ENCODE results near the gene BAAT. TPM values are rescaled to one million over a fixed set of nuclear protein-coding genes. Genes with fewer than 3 reads are reported as not detected.

Gene BAAT
- total RNA-seq, 1 donor from 2014 or later, result not detected

- no peak for DNase-seq (ENCODE audit: extremely low read depth, low read depth, low spot score)
These were observed 14.3 kb upstream of the BAAT start for GRCh38 chr9:101398930-101399642.

- peak; percentile 88 for DNase-seq (ENCODE audit: extremely low read depth, low read depth, low spot score)
These were observed 13.5 kb upstream of the BAAT start, which contains the start of the genes MRPL50 and ZNF189 for GRCh38 chr9:101398068-101398929. MRPL50 (minus strand) TSS chr9:101398618; CDS start chr9:101398592, 26 bp downstream. ZNF189 (plus strand) TSS chr9:101398851; CDS start chr9:101399157, 306 bp downstream.

GRCh38 chr9:101397746-101398067, 12.9 kb upstream of the BAAT start:
- DNase-seq (ENCODE audit: extremely low read depth, low read depth, low spot score), result no peak

GRCh38 chr9:101394687-101395086, 9.9 kb upstream of the BAAT start:
- DNase-seq (ENCODE audit: extremely low read depth, low read depth, low spot score), result no peak

GRCh38 chr9:101393135-101393534, 8.3 kb upstream of the BAAT start:
- DNase-seq (ENCODE audit: extremely low read depth, low read depth, low spot score), result no peak

GRCh38 chr9:101388507-101388993, 3.7 kb upstream of the BAAT start:
- DNase-seq (ENCODE audit: extremely low read depth, low read depth, low spot score), result no peak

- no peak for DNase-seq (ENCODE audit: extremely low read depth, low read depth, low spot score)
These were observed 3.2 kb upstream of the BAAT start for GRCh38 chr9:101387871-101388506.

- DNase-seq (ENCODE audit: extremely low read depth, low read depth, low spot score), result no peak
These were observed 1.4 kb downstream of the BAAT start for GRCh38 chr9:101383361-101383760.

GRCh38 chr9:101381833-101382342, 2.9 kb downstream of the BAAT start:
- no peak for DNase-seq (ENCODE audit: extremely low read depth, low read depth, low spot score)

GRCh38 chr9:101381118-101381517, 3.7 kb downstream of the BAAT start:
- DNase-seq (ENCODE audit: extremely low read depth, low read depth, low spot score), result no peak

- no peak for DNase-seq (ENCODE audit: extremely low read depth, low read depth, low spot score)
These were observed 4.5 kb downstream of the BAAT start for GRCh38 chr9:101380295-101380694.

GRCh38 chr9:101376111-101376848, 8.5 kb downstream of the BAAT start:
- DNase-seq (ENCODE audit: extremely low read depth, low read depth, low spot score), result no peak

GRCh38 chr9:101375546-101375945, 9.3 kb downstream of the BAAT start:
- no peak for DNase-seq (ENCODE audit: extremely low read depth, low read depth, low spot score)

- no peak for DNase-seq (ENCODE audit: extremely low read depth, low read depth, low spot score)
These were observed 12.3 kb downstream of the BAAT start for GRCh38 chr9:101372327-101373118.

GRCh38 chr9:101371813-101372212, 13.0 kb downstream of the BAAT start:
- no peak for DNase-seq (ENCODE audit: extremely low read depth, low read depth, low spot score)

- no peak for DNase-seq (ENCODE audit: extremely low read depth, low read depth, low spot score)
These were observed 14.8 kb downstream of the BAAT start for GRCh38 chr9:101369884-101370531.

GRCh38 chr9:101369286-101369685, 15.5 kb downstream of the BAAT start:
- no peak for DNase-seq (ENCODE audit: extremely low read depth, low read depth, low spot score)

GRCh38 chr9:101367323-101367722, 17.5 kb downstream of the BAAT start:
- DNase-seq (ENCODE audit: extremely low read depth, low read depth, low spot score), result no peak
